H1 (cell line): ENCODE data around the gene SYMPK. TPM values are rescaled to one million over a fixed set of nuclear protein-coding genes. Genes with fewer than 3 reads are reported as not detected.

Source experiments
- CTCF ChIA-PET: fragments of 300-600 bp; sonication (Branson Sonifier 250); formaldehyde crosslinking; loops from one replicate; lab custom pipeline; 2021; ENCODE audit not compliant: partially characterized antibody; lab: Charles Lee
- POLR2A ChIA-PET: fragments of 300-600 bp; sonication (Branson Sonifier 250); formaldehyde crosslinking; loops from one replicate; lab custom pipeline; 2021; ENCODE audit warnings: inconsistent platforms; ENCODE audit not compliant: partially characterized antibody; lab: Charles Lee
- DNase-seq, 2 experiments: peaks; one replicate each; pipeline versions ENCODE4 v3.0.0 to v3.0.0-alpha.2; 2010 to 2022; ENCODE audit warnings: low spot score in 2 of 2, low read depth in 1 of 2, mixed read lengths in 1 of 2
- FAIRE-seq: peaks from 2 replicates; lab custom pipeline; 2011; peaks lifted over from hg19 to GRCh38; lab: Jason Lieb, UNC
- H2AFZ ChIP-seq: 2 replicates; pipeline ENCODE4 v1.8.1; 2012; ENCODE audit warnings: low read length, inconsistent platforms
- H2AK5ac ChIP-seq: 2 replicates; pipeline ENCODE4 v1.6.1; 2013; ENCODE audit warnings: low read depth, low read length
- H2BK120ac ChIP-seq: replicated peaks from 2 replicates; pipeline ENCODE3; 2013; ENCODE audit warnings: low read depth, low read length, inconsistent platforms
- H2BK12ac ChIP-seq: 2 replicates; pipeline ENCODE4 v1.6.1; 2013; ENCODE audit warnings: low read depth, low read length
- H2BK15ac ChIP-seq: 2 replicates; pipeline ENCODE4 v1.6.1; 2013; ENCODE audit warnings: low read length
- H2BK20ac ChIP-seq: 2 replicates; pipeline ENCODE4 v1.6.1; 2013; ENCODE audit warnings: low read length
- H2BK5ac ChIP-seq: 2 replicates; pipeline ENCODE4 v1.6.1; 2013; ENCODE audit warnings: low read depth, low read length
- H3K14ac ChIP-seq: 2 replicates; pipeline ENCODE4 v1.6.1; 2013; ENCODE audit warnings: inconsistent platforms; ENCODE audit not compliant: insufficient read length
- H3K18ac ChIP-seq: 2 replicates; pipeline ENCODE4 v1.6.1; 2013; ENCODE audit warnings: low read length; ENCODE audit errors: extremely low read depth
- H3K23ac ChIP-seq: 2 replicates; pipeline ENCODE4 v1.6.1; 2013; ENCODE audit warnings: inconsistent platforms; ENCODE audit not compliant: insufficient read length
- H3K23me2 ChIP-seq: 2 replicates; pipeline ENCODE4 v1.6.1; 2013; ENCODE audit warnings: low read depth, low read length
- H3K27ac ChIP-seq: 2 replicates; pipeline ENCODE4 v1.6.1; 2011; ENCODE audit warnings: low read depth, low read length, inconsistent platforms
- H3K27me3 ChIP-seq, 4 experiments: replicated peaks in 1 of 4; 1 replicate in 1 of 4; 2 replicates in 3 of 4; pipeline versions ENCODE4 v1.6.1 to v1.8.1; 2011 to 2013; ENCODE audit warnings: low read length in 3 of 4, mild to moderate bottlenecking in 3 of 4, inconsistent platforms in 2 of 4, mixed read lengths in 2 of 4, moderate library complexity in 1 of 4; ENCODE audit not compliant: control insufficient read depth in 3 of 4, insufficient read depth in 3 of 4; ENCODE audit errors: extremely low read depth in 1 of 4
- H3K36me3 ChIP-seq, 4 experiments: 2 replicates each; pipeline versions ENCODE4 v1.6.1 to v1.8.1; 2011 to 2013; ENCODE audit warnings: mild to moderate bottlenecking in 4 of 4, low read length in 3 of 4, moderate library complexity in 2 of 4, control low read depth in 1 of 4, inconsistent platforms in 1 of 4; ENCODE audit not compliant: insufficient read depth in 4 of 4, control insufficient read depth in 2 of 4
- H3K4ac ChIP-seq: replicated peaks from 2 replicates; pipeline ENCODE3; 2013; ENCODE audit warnings: low read length, low read depth, mixed read lengths, inconsistent platforms; ENCODE audit not compliant: insufficient read length
- H3K4me1 ChIP-seq, 4 experiments: replicated peaks in 1 of 4; 1 replicate in 1 of 4; 2 replicates in 3 of 4; pipeline versions ENCODE4 v1.6.1 to v1.8.1; 2011 to 2013; ENCODE audit warnings: low read length in 3 of 4, inconsistent platforms in 2 of 4, mixed read lengths in 1 of 4; ENCODE audit not compliant: insufficient read depth in 4 of 4, control insufficient read depth in 3 of 4
- H3K4me2 ChIP-seq, 2 experiments: 2 replicates each; pipeline versions ENCODE4 v1.6.1 to v1.8.1; 2011 to 2013; ENCODE audit warnings: low read depth in 2 of 2, low read length in 2 of 2, control low read depth in 1 of 2, inconsistent platforms in 1 of 2, mild to moderate bottlenecking in 1 of 2; ENCODE audit not compliant: insufficient read depth in 1 of 2
- H3K4me3 ChIP-seq, 4 experiments: fragments of 200-600, 300-600 bp in 1 of 4; sonication (generic), shearing (Covaris generic), sonication (Bioruptor Twin) in 1 of 4; 2 replicates each; pipeline versions ENCODE4 v1.5.1 to v1.8.1; 2011 to 2016; ENCODE audit warnings: low read length in 4 of 4, low read depth in 3 of 4, control low read depth in 2 of 4, inconsistent platforms in 2 of 4, mild to moderate bottlenecking in 2 of 4, mixed read lengths in 1 of 4, moderate library complexity in 1 of 4; ENCODE audit not compliant: insufficient read depth in 2 of 4; ENCODE audit errors: extremely low read depth in 1 of 4
- H3K56ac ChIP-seq: replicated peaks from 2 replicates; pipeline ENCODE3; 2013; ENCODE audit warnings: low read depth, mild to moderate bottlenecking, mixed read lengths, low read length, inconsistent platforms; ENCODE audit not compliant: insufficient read length
- H3K79me1 ChIP-seq: 2 replicates; pipeline ENCODE4 v1.6.1; 2013; ENCODE audit warnings: low read depth, low read length, control low read depth
- H3K79me2 ChIP-seq, 2 experiments: 2 replicates each; pipeline versions ENCODE4 v1.6.1 to v1.8.1; 2012 to 2013; ENCODE audit warnings: low read length in 2 of 2, mild to moderate bottlenecking in 2 of 2, inconsistent platforms in 1 of 2; ENCODE audit not compliant: insufficient read depth in 2 of 2, control insufficient read depth in 1 of 2
- H3K9ac ChIP-seq, 4 experiments: replicated peaks in 1 of 4; 1 replicate in 1 of 4; 2 replicates in 3 of 4; pipeline versions ENCODE4 v1.6.1 to v1.8.1; 2011 to 2013; ENCODE audit warnings: low read depth in 3 of 4, low read length in 3 of 4, control low read depth in 2 of 4, mild to moderate bottlenecking in 2 of 4, moderate library complexity in 2 of 4, inconsistent platforms in 1 of 4; ENCODE audit errors: extremely low read depth in 1 of 4
- H3K9me3 ChIP-seq, 2 experiments: 2 replicates each; pipeline versions ENCODE4 v1.6.1 to v1.8.1; 2012 to 2013; ENCODE audit warnings: mild to moderate bottlenecking in 2 of 2, moderate library complexity in 2 of 2, control low read depth in 1 of 2, inconsistent platforms in 1 of 2, low read depth in 1 of 2, low read length in 1 of 2, mixed read lengths in 1 of 2; ENCODE audit not compliant: insufficient read depth in 2 of 2
- H4K20me1 ChIP-seq, 2 experiments: replicated peaks in 1 of 2; 2 replicates each; pipeline versions ENCODE3 to v1.8.1; 2011 to 2013; ENCODE audit warnings: inconsistent platforms in 2 of 2, low read length in 2 of 2, mild to moderate bottlenecking in 1 of 2; ENCODE audit not compliant: insufficient read depth in 2 of 2, control insufficient read depth in 1 of 2
- H4K5ac ChIP-seq: 2 replicates; pipeline ENCODE4 v1.6.1; 2013; ENCODE audit warnings: low read length, low read depth, mixed read lengths, inconsistent platforms; ENCODE audit not compliant: insufficient read length
- H4K8ac ChIP-seq: 2 replicates; pipeline ENCODE4 v1.8.0; 2013; ENCODE audit warnings: mild to moderate bottlenecking, moderate library complexity, low read length, inconsistent platforms; ENCODE audit not compliant: insufficient read depth; ENCODE audit errors: extremely low read depth
- H4K91ac ChIP-seq: replicated peaks from 2 replicates; pipeline ENCODE3; 2013; ENCODE audit warnings: low read length, mixed read lengths, inconsistent platforms; ENCODE audit not compliant: insufficient read length
- WGBS, 2 experiments: shearing (Covaris generic) in 1 of 2; methylation state at CpG; one replicate each; pipeline versions ENCODE4 v1.1.6 to v1.1.7; 2013 to 2015; ENCODE audit warnings: low lambda C conversion rate in 2 of 2, mixed read lengths in 2 of 2, inconsistent platforms in 1 of 2, low coverage in 1 of 2, missing lambda C conversion rate in 1 of 2; ENCODE audit not compliant: insufficient replicate concordance in 2 of 2, insufficient coverage in 1 of 2, insufficient read length in 1 of 2; ENCODE audit errors: extremely low coverage in 1 of 2, missing lambda C conversion rate in 1 of 2; 5-methylcytosine and 5-hydroxymethylcytosine counted together
- polyA plus RNA-seq, 7 experiments: library from polyadenylated mRNA; depleted of rRNA in 3 of 7; stranded (reverse) in 5 of 7; unstranded in 2 of 7; fragments of >200 nt in 5 of 7; fragments of 200-250 nt in 2 of 7; gene quantifications; 1 replicate in 5 of 7; 2 replicates in 1 of 7; 4 replicates in 1 of 7; pipeline versions ENCODE4 v1.2.1 to v1.2.3, GENCODE V29; 2011 to 2013; ENCODE audit warnings: missing spikeins in 2 of 7, mixed read lengths in 2 of 7
- total RNA-seq: library from RNA; stranded (reverse); fragmentation: NEBNext Ultra II Directional; extraction: Animal tissue kit (Norgen Biotek cat#: 25700); gene quantifications from 2 replicates; pipeline ENCODE4 v1.2.1, GENCODE V29; 2021

The SYMPK gene
- total and polyA plus RNA-seq, 2 of the 8 experiments (the other 6 are each of a cell fraction or from before 2014, with no cell fraction given), result 93.6 to 99.5 TPM

- no peak overlapping the region for H3K23ac ChIP-seq
- H3K14ac ChIP-seq, result no peak overlapping the region
- H2AK5ac ChIP-seq, result no peak overlapping the region
- peak overlapping the region; percentile 67 to 100 (median 86) for H3K4me3 ChIP-seq
- FAIRE-seq (no peak), DNase-seq (no peak)
- H2BK5ac ChIP-seq, result no peak overlapping the region
- H4K91ac ChIP-seq, result no peak overlapping the region
- no peak overlapping the region for H2BK120ac ChIP-seq
- 22% methylated on average over 15 of the region's 31 CpGs; no CpG with 5 or more reads in 1 of the 2 experiments for WGBS, 2 experiments
- ChIA-PET POLR2A (interaction anchor here (1.0 to 4.3 kb wide), 13 partner anchors 10 to 75 kb away, joined by 3 to 39 read pairs (median 5); partner anchors contain the start of genes DMPK, FOXA3, RSPH6A and SIX5), CTCF (interaction anchor here (0.7 to 2.1 kb wide), 9 partner anchors 8 to 94 kb away, joined by 3 to 7 read pairs (median 4); partner anchors contain the start of genes DMPK, IRF2BP1 and SIX5)
- peak overlapping the region; percentile 80 to 98 (median 92) for H3K9ac ChIP-seq
- H3K27ac ChIP-seq, result peak overlapping the region; percentile 83; the same call in 1 of the 2 replicates
- no peak overlapping the region for H3K4ac ChIP-seq
- H2BK12ac ChIP-seq, result no peak overlapping the region
- H3K79me1 ChIP-seq, result peaks cover 10% of the 10 kb centered on the region
- no peak overlapping the region; the same call in 1 of the 2 replicates for H3K18ac ChIP-seq
- H4K8ac ChIP-seq, result peak overlapping the region; percentile 98
- H3K56ac ChIP-seq, result no peak overlapping the region
- no peak overlapping the region for H2BK20ac ChIP-seq
- H3K79me2 ChIP-seq, result peaks cover 0 to 12% of the 10 kb centered on the region in 2 experiments; a peak in 2 of 4 replicates
- H3K4me1 ChIP-seq, result peaks cover 0 to 6% (median 4%) of the 10 kb centered on the region in 4 experiments; a peak in 3 of 7 replicates
- H2AFZ ChIP-seq, result no peak overlapping the region
- peak overlapping the region; percentile 95 to 99 for H3K4me2 ChIP-seq
- no peak overlapping the region for H2BK15ac ChIP-seq
- H4K20me1 ChIP-seq, result peaks cover 0 to 10% of the 10 kb centered on the region in 2 experiments
- H4K5ac ChIP-seq, result no peak overlapping the region
- peaks cover 4 to 15% (median 12%) of the 10 kb centered on the region in 4 experiments; a peak in 6 of 8 replicates for H3K36me3 ChIP-seq
- H3K23me2 ChIP-seq, result peaks cover 4% of the 10 kb centered on the region; the same call in 1 of the 2 replicates
- no peaks in the 10 kb centered on the region for H3K9me3 ChIP-seq
- no peaks in the 10 kb centered on the region for H3K27me3 ChIP-seq
These were observed 71.0 kb downstream of the SYMPK start for GRCh38 chr19:45791744-45792469.
